Measurements from ENCODE around the gene SLC8A2. TPM values are rescaled to one million over a fixed set of nuclear protein-coding genes. Genes with fewer than 3 reads are reported as not detected.

Gene SLC8A2
- total and polyA plus RNA-seq, 2 of the 8 experiments (the other 6 are each of a cell fraction or from before 2014, with no cell fraction given): 7.3 to 12.4 TPM

DNA sequence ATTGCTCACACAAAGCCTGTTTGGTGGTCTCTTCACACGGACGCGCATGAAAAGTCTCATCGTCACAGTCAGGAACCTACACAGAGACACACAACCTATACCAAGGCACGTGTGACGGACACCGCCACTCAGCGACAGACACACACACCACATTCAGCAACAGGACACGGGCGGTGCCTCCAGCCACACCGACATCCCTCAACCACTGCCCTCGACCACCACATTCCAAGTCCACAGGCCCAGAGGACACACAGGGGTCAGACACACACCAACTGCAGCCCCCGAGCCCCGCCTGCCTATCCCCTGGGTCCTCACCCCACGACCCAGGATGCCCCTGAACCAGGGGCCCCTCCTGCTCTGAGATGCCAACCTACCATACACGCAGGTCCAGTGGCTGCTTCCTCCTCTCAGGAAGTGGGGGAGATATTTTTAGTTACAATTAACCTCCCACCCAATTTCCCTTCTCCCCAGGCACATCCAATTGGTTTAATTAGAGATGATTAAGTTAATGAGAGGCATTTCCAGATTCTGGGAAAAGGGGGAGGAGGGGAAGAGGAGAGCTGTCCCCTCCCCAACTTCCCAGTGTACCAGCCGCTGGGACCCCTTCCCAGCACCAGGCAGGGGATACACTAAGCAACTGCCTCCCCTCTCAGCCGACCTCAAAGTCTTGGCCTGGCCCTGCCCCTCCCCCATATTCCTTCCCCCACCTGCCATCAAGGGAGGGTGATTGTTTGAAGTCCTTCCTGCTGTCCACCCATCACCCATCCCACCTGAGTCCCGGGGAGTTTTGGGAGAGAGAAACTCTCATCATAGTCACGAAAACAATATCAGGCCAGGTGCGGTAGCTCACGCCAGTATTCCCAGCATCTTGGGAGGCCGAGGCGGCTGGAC is 72.7 kb downstream of the SLC8A2 start (continued):
- TF ChIP-seq, protein P1, sequence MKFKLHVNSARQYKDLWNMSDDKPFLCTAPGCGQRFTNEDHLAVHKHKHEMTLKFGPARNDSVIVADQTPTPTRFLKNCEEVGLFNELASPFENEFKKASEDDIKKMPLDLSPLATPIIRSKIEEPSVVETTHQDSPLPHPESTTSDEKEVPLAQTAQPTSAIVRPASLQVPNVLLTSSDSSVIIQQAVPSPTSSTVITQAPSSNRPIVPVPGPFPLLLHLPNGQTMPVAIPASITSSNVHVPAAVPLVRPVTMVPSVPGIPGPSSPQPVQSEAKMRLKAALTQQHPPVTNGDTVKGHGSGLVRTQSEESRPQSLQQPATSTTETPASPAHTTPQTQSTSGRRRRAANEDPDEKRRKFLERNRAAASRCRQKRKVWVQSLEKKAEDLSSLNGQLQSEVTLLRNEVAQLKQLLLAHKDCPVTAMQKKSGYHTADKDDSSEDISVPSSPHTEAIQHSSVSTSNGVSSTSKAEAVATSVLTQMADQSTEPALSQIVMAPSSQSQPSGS (IDR thresholded peaks at IDR 0.05; ENCODE audit: low read length): no peak
- 0 out of 2 replicates have a peak, but pooled peaks have one; percentile 29 for TF ChIP-seq TAF1 (IDR thresholded peaks at IDR 0.05; ENCODE audit: low read depth, low read length)
- TF ChIP-seq TEAD4 (IDR thresholded peaks at IDR 0.05; ENCODE audit: low read depth, low read length): 0 out of 2 replicates have a peak, but pooled peaks have one; percentile 2
- no peak for TF ChIP-seq MAFK (IDR thresholded peaks at IDR 0.05; ENCODE audit: low read depth, low read length)
